ENCODE data around the gene HARS2. TPM values are rescaled to one million over a fixed set of nuclear protein-coding genes. Genes with fewer than 3 reads are reported as not detected.

The HARS2 gene
- total RNA-seq, 2 experiments from 2014 or later = 32.7 to 34.2 TPM

Small RNA genes within 50 kb of the gene (microRNA-seq; reads per million reads assigned to microRNA genes)
- gene MIR3655 (ENCODE audit: borderline microRNAs expressed, borderline replicate concordance) = 0.63 reads per million

Other genes starting within 250 kb of the HARS2 start
- gene EIF4EBP3, start 143.8 kb upstream of the HARS2 start, total RNA-seq = 1 to 10 TPM; 9.5 to 9.7 TPM
- 10 to 100 TPM; 32.4 to 38.0 TPM for gene SRA1, start 134.0 kb upstream of the HARS2 start, total RNA-seq
- gene APBB3, start 126.9 kb upstream of the HARS2 start, total RNA-seq = 10 to 100 TPM; 28.5 to 32.8 TPM
- 10 to 100 TPM; 84.0 to 96.6 TPM for gene SLC35A4, start 126.6 kb upstream of the HARS2 start, total RNA-seq
- gene CD14, start 58.3 kb upstream of the HARS2 start, total RNA-seq = under 1 TPM; 0.21 to 0.37 TPM
- 10 to 100 TPM; 33.5 to 38.8 TPM for gene TMCO6, start 52.0 kb upstream of the HARS2 start, total RNA-seq
- 10 to 100 TPM; 76.3 to 79.9 TPM for gene NDUFA2, start 43.8 kb upstream of the HARS2 start, total RNA-seq
- 100 to 1,000 TPM; 121 to 161 TPM for gene IK, start 43.6 kb upstream of the HARS2 start, total RNA-seq
- gene WDR55, start 26.6 kb upstream of the HARS2 start, total RNA-seq = 10 to 100 TPM; 33.7 to 37.1 TPM
- gene DND1, start 17.9 kb upstream of the HARS2 start, total RNA-seq = 1 to 10 TPM; 2.0 to 2.2 TPM
- 10 to 100 TPM; 71.5 to 76.5 TPM for gene HARS1, start 85 bp upstream of the HARS2 start, total RNA-seq
- 10 to 100 TPM; 52.4 to 61.3 TPM for gene ZMAT2, start 9.0 kb downstream of the HARS2 start, total RNA-seq
- not detected for gene PCDHA1, start 94.7 kb downstream of the HARS2 start, total RNA-seq
- not detected for gene PCDHA2, start 103.4 kb downstream of the HARS2 start, total RNA-seq
- not detected for gene PCDHA3, start 109.6 kb downstream of the HARS2 start, total RNA-seq
- not detected for gene PCDHA4, start 115.6 kb downstream of the HARS2 start, total RNA-seq
- gene PCDHA5, start 130.2 kb downstream of the HARS2 start, total RNA-seq = not detected
- gene PCDHA6, start 136.5 kb downstream of the HARS2 start, total RNA-seq = not detected
- not detected for gene PCDHA7, start 142.8 kb downstream of the HARS2 start, total RNA-seq
- gene PCDHA8, start 149.7 kb downstream of the HARS2 start, total RNA-seq = not detected
- not detected for gene PCDHA9, start 156.9 kb downstream of the HARS2 start, total RNA-seq
- gene PCDHA10, start 164.4 kb downstream of the HARS2 start, total RNA-seq = not detected
- gene PCDHA11, start 177.5 kb downstream of the HARS2 start, total RNA-seq = not detected
- not detected for gene PCDHA12, start 183.9 kb downstream of the HARS2 start, total RNA-seq
- gene PCDHA13, start 190.7 kb downstream of the HARS2 start, total RNA-seq = not detected
- gene PCDHAC1, start 234.8 kb downstream of the HARS2 start, total RNA-seq = not detected